Fibroblast of gingiva (primary cell): ENCODE data around the gene SOBP.

ENCODE experiments used
- DNase-seq: peaks from one replicate; pipeline ENCODE4 v3.0.0-alpha.2; 2011; ENCODE audit warnings: low read depth

The SOBP gene

DNA sequence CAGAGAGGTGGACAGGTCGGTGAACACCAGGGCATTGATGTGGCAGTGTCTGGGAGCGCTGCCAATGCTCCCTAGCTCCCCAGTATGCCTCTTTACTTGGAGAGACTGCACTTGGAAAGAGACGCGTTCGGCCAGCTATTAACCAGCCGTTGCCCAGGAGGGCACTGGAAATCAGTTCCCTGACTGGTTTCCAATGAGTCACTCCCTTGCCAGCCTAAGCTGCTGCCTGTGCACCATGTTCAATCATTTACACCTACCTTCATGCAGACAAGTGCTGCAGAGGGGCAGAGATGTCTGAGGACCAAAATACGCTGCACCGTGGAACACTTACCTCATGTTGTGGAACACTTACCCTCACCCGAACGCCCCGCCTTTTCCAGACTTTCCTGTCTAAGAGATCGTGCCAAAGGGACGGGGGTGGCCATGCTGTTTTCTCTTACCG is 151.6 kb downstream of the SOBP start:
- DNase-seq = no peak

DNA sequence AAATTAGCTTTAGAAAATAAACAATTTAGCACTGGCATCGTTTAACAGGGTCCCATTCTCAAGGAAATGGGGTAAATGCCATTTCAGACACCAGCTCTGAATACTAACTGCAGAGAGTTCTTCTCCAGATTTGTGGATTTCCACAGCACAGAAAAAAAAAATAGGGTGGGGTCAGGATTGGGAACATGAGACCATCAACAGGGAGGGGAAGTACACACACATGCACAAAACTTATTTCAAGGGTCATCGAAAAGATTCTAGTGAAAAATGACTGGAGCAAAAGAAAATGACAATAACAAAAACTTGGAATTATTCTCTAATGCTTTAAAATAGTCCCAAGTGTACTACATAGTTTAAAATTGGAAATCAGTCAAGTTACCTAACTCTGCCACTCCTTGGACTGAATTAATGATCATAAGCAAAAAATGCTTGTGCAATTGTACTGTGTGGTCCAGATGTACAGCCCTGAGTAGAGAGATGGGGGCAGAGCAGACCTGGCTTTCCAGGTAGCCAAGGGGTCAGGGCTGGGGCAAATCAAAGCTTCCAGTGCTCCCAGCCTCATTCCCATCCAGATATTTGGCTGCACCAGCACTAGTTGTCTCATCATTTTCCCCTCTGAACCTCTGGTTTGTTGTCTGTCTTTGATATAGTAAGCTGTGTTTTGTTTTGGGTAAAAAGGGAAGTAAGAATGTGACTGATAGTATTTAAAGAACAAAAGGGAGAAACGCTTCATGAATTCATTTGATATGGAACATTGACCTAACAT is 152.4 kb downstream of the SOBP start:
- no peak for DNase-seq

GRCh38 chr6:107642861-107643328 is 153.0 kb downstream of the SOBP start:
- no peak for DNase-seq

DNA sequence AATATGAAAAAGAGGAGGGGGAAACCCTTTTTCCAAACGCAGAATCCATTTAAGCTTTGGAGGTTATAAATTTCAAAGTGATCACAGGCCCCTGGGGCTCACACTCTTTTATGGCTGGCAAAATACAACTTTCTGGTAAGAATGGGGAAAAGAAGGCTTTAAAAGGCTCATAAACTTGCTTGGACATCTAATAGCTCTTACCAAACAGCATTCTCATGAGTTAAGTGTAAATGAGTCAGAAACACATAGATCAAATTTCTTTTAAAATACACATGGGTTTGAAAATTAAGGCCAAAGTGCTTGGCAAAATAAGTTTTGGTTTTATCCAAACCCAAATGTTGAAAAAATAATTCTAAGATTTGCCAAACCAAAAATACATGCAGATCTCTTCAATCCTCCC is 154.6 kb downstream of the SOBP start:
- DNase-seq = peak; percentile 50

DNA sequence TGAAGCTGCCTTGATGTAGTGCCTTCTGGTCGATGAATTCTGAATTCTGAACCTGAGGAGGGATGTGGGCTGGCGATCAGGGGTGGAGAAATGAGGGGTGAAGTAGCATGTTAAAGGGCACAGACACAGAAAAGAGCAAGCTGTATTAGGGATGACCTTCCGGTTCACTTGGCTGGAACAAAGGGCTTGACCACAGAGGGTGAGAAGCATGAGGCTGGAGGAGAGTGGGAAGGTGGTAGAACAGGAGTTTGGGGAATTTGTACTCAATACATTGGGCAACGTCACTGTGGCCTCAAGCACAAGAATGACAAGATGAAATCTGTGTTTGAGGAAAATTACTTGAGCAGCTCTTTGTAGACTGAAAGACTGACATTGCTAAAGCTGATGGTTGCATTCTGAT is 155.8 kb downstream of the SOBP start:
- no peak for DNase-seq

- peak; percentile 66 for DNase-seq
These were observed 156.3 kb downstream of the SOBP start for GRCh38 chr6:107646176-107646575.

GRCh38 chr6:107646776-107647438 is 157.0 kb downstream of the SOBP start:
- no peak for DNase-seq

DNA sequence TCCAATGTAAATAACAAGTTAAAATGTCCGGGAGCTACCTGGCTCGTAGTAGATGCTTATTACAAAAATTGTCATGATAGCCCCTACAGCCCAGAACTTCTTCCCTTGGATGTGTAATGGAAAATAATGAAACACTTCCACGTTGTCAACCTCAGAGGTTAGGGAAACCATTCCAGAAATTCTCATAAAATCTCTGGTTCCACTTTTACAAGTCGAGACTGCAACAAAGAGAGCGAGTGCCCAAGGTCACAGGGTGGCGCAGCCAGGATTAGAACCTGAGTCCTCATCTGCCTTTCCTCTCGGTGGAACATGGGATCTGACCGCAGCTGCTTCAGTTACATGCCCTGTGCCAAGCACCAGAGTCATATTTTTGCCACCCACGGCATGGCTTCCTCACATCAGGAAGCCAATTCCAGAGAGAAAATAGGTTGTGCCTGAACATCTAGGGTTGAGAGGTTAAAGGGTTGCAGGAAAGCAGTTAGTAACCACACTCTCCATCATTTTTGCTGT is 157.6 kb downstream of the SOBP start:
- no peak for DNase-seq

DNA sequence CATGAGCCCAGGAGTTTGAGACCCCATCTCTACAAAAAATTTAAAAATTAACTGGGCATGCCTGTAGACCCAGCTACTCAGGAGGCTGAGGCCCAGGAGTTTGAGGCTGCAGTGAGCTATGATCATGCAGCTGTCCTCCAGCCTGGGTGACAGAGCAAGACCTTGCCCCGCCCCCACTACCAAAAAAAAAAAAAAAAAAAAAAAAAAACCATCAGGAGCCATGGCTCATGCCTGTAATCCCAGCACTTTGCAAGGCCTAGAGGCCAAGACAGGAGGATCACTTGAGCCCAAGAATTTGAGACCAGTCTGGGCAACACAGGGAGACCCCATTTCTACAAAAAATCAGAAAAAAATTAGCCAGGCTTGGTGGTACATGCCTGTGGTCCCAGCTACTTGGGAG is 159.1 kb downstream of the SOBP start:
- no peak for DNase-seq

- peak; percentile 12 for DNase-seq
These were observed 162.7 kb downstream of the SOBP start for GRCh38 chr6:107652526-107653182.

GRCh38 chr6:107653183-107653580 is 163.3 kb downstream of the SOBP start:
- no peak for DNase-seq

DNA sequence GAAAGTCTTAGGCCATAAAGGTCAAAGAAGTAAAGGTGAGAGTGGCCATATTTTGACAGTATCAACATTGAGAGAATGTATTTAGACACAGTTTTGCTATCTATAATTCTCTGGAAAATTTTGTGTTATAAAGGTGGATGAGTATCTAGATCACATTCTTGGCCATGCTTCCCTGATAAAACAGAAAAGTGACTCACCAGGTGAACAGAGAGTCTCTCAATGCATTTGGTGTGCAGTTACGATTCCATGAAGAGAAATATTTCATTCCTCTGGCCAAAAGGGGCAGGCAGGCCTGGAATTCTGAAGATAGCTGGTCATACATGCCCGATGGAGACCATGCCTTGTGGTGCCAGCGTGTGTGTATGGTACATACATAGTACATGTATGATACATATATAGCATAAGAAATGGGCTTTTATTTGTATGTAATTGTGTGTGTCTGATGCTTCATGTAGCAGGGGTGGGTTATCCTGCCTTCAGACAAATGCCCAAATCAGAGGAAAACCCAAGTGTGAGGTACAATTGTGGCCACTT is 164.0 kb downstream of the SOBP start:
- no peak for DNase-seq

- no peak for DNase-seq
These were observed 164.8 kb downstream of the SOBP start for GRCh38 chr6:107654764-107655163.

GRCh38 chr6:107655245-107655644 is 165.3 kb downstream of the SOBP start:
- no peak for DNase-seq

- no peak for DNase-seq
These were observed 165.9 kb downstream of the SOBP start for GRCh38 chr6:107655864-107656263.

DNA sequence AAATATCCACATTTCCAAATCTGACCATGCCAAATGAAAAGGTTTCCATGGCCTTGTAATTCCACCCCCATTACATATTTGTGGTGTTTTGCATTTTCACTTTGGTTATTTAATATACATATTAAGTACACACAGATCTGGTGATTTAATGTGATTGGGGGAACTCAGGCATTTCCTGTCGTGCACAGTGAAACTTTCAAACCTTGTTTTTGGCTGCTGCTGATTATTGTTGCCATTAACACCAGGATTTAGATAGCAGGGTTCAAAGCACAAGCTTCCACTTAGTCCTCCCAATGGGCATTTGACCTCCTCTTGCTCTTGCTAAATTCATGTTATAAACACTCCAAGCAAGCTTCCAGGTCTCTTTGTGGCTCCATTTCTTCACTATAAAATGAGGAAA is 166.5 kb downstream of the SOBP start:
- peak; percentile 12 for DNase-seq

DNA sequence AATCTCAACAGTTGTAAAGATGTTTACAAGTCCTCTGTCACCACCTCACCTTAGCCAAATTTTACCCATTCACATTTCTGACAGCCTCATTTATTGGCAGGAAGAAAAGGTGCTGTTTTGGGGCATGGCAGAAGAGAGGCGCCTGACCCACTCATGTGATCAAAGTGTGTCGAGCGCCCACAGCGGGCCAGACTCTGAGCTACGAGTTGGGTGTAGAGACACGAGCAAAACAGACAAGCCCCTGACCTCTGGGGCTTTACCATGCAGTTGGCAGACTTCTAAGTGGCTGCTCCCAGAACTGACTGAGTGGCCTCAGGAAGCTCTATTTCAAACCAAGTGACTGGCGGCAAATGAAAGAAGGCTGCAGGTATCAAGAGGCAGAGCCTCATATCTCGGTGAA is 167.0 kb downstream of the SOBP start:
- DNase-seq = no peak

DNA sequence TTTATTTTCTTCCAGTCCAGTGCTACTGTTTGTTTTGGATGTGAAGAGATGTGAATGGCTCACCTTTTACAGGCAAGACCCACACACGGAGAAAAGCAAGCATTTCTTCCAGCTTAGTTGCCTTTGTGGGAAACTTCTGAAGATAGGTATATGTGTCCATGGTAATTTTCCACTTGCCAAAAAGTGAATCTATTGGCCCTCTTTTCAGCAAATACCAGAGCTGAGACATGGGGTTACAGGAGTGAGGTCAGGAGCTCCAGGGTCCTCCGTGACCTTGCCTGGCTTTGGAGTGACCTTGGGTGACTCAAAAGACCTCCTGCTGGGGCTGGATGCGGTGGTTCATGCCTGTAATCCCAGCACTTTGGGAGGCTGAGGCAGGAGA is 167.4 kb downstream of the SOBP start:
- DNase-seq = no peak

GRCh38 chr6:107657755-107658461 is 168.0 kb downstream of the SOBP start:
- peak; percentile 69 for DNase-seq

DNA sequence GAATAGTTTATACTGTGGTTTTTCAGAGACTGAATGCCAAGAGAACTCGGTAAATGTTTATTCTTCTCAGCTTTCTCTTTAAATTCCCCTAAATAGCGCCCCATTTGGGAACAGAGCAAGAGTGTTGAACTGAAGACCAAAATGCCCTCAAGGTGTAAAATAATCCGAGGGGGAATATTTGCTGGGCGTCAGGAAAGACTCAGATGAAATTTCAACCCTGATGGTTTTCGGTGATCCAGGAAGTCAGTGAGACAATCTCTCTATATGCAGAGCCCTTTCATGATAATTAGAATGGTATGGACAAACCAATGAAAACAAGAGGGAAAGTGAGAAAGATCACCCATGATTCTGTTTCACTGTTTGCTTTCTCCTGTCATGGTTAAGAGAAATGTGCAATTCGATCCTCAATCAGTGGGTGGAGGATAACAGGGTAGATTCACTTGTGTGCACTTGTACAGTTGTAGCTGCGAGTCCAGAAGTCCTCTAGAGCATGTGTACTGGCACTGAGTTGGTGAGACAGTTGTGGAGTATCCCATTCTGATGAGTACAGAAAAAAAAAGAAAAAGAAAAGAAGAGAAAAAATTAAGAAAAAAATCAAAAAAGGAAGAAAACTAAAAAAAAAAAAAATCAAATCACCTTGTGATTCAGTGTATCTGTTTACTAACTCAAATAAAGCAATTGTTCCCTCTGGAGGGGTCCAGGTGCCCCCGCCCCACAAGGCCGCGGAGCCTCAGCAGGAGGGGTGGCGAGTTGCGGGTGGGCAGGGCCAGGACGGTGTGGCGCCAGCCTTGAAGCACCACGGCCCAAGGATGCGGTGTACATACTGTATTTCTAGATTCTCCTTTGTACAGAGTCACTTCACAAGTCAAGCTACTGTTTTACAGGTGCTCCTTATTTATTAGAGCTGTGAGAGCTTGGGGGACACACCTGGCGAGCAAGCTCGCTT is 169.3 kb downstream of the SOBP start:
- DNase-seq = peak; percentile 65

DNA sequence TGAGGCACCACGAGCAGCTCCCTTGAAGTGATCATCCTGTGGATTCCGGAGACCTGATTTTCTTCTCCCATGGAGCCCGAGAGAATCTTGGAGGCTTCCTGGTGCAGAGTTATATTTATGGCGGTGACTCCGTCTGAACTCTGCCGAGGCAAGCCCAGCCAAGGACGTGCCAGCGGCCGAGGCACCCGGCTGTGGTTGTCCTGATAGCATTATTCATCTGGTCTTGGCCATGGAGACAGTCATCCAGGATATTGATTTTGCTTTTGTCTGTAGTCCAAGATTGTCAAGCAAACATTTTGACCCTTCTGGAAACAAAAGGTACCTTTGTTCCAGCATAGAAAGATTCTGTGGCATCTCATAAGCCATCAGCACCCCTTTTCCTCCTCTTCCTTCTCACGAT is 170.9 kb downstream of the SOBP start:
- no peak for DNase-seq
